Thoracic aorta (tissue), 2 donors: ENCODE measurements around the gene SEC11A. TPM values are rescaled to one million over a fixed set of nuclear protein-coding genes. Genes with fewer than 3 reads are reported as not detected.
A peak's percentile ranks its signal among the peaks of the same experiment; 100 is the strongest.
"Not testable (repeated sequence)": the region's sequence is repeated elsewhere in the genome, so short reads cannot be mapped to it uniquely, and the experiment has no call there.

ENCODE experiments used
- ATAC-seq: fragments of 150-250 bp; one replicate; pipeline ENCODE4 v1.8.0; 2017; ENCODE audit warnings: low read depth; ENCODE audit not compliant: insufficient number of reproducible peaks, low FRiP score
- DNase-seq: peaks from one replicate; pipeline ENCODE4 v3.0.0-alpha.2; 2020; ENCODE audit warnings: low spot score
- H3K27ac ChIP-seq, 2 donors: fragments of 200-600 bp; sonication (generic); 1 replicate in 1 of 2; 2 replicates in 1 of 2; pipeline ENCODE4 v1.5.1; 2016; ENCODE audit warnings: mild to moderate bottlenecking in 2 of 2, moderate library complexity in 2 of 2
- H3K27me3 ChIP-seq: fragments of 200-600 bp; sonication (generic); replicated peaks from 2 replicates; pipeline ENCODE4 v1.6.0; 2016; ENCODE audit warnings: mild to moderate bottlenecking; ENCODE audit not compliant: insufficient read depth
- H3K36me3 ChIP-seq: fragments of 200-600 bp; sonication (generic); one replicate; pipeline ENCODE4 v1.5.1; 2016
- H3K4me1 ChIP-seq, 2 donors: fragments of 200-600 bp; sonication (generic); 1 replicate in 1 of 2; 2 replicates in 1 of 2; pipeline versions ENCODE4 v1.5.1 to v1.6.0; 2016; ENCODE audit warnings: low read depth in 2 of 2, mild to moderate bottlenecking in 1 of 2; ENCODE audit not compliant: control insufficient read depth in 1 of 2
- H3K4me3 ChIP-seq: fragments of 200-600 bp; sonication (generic); 2 replicates; pipeline ENCODE4 v1.5.1; 2016; ENCODE audit warnings: mild to moderate bottlenecking
- H3K9me3 ChIP-seq: fragments of 200-600 bp; sonication (generic); 2 replicates; pipeline ENCODE4 v1.5.1; 2016
- CTCF ChIP-seq: fragments of 200-600 bp; sonication (generic); IDR thresholded peaks from one replicate; pipeline ENCODE4 v1.5.1; 2019; ENCODE audit warnings: antibody characterized with exemption
- total RNA-seq, 2 donors: library from RNA; depleted of rRNA; stranded (reverse); fragments of >200 nt; gene quantifications; one replicate each; pipeline versions ENCODE4 v1.1.0 to v1.2.3, GENCODE V29; 2016

The SEC11A gene
- total RNA-seq, 2 donors from 2014 or later, result 97.1 to 122 TPM

GRCh38 chr15:84752700-84753099, 36.8 kb upstream of the SEC11A start:
- Histone ChIP-seq H3K27ac (peak overlapping the region; percentile 6 to 52), H3K9me3 (no peaks in the 10 kb centered on the region), H3K36me3 (no peaks in the 10 kb centered on the region), H3K4me1 (peaks cover 29 to 72% of the 10 kb centered on the region in 2 donors), H3K4me3 (peak overlapping the region; percentile 16), H3K27me3 (no peaks in the 10 kb centered on the region)
- ATAC-seq (no peak), DNase-seq (no peak)
- TF ChIP-seq CTCF, result no peak

GRCh38 chr15:84752195-84752594, 36.3 kb upstream of the SEC11A start:
- no peak for DNase-seq
- no peak for TF ChIP-seq CTCF
- peak overlapping the region; percentile 6 to 52 for H3K27ac ChIP-seq
- H3K4me3 ChIP-seq, result peak overlapping the region; percentile 16
- no peaks in the 10 kb centered on the region for H3K27me3 ChIP-seq
- peaks cover 31 to 67% of the 10 kb centered on the region in 2 donors for H3K4me1 ChIP-seq
- ATAC-seq, result no peak
- H3K36me3 ChIP-seq, result no peaks in the 10 kb centered on the region
- H3K9me3 ChIP-seq, result no peaks in the 10 kb centered on the region

- ATAC-seq, DNase-seq, H3K9me3 ChIP-seq, H3K27me3 ChIP-seq, H3K4me3 ChIP-seq, H3K27ac ChIP-seq, H3K36me3 ChIP-seq: not testable (repeated sequence)
- H3K4me1 ChIP-seq, result peaks cover 34 to 67% of the 10 kb centered on the region in 2 donors
Measured at GRCh38 chr15:84751721-84752120, 35.8 kb upstream of the SEC11A start.

GRCh38 chr15:84750583-84751092, 34.7 kb upstream of the SEC11A start:
- ATAC-seq, result no peak
- Histone ChIP-seq H3K36me3 (no peaks in the 10 kb centered on the region), H3K4me1 (peaks cover 40 to 65% of the 10 kb centered on the region in 2 donors), H3K27ac (peak overlapping the region; percentile 91 to 94), H3K27me3 (no peaks in the 10 kb centered on the region), H3K9me3 (no peaks in the 10 kb centered on the region), H3K4me3 (peak overlapping the region; percentile 79)
- no peak for TF ChIP-seq CTCF
- no peak for DNase-seq

GRCh38 chr15:84749111-84749991, 33.4 kb upstream of the SEC11A start:
- peaks cover 40 to 69% of the 10 kb centered on the region in 2 donors for H3K4me1 ChIP-seq
- TF ChIP-seq CTCF, result no peak
- H3K27ac ChIP-seq, result peak overlapping the region; percentile 91 to 94
- no peaks in the 10 kb centered on the region for H3K36me3 ChIP-seq
- no peaks in the 10 kb centered on the region for H3K9me3 ChIP-seq
- H3K27me3 ChIP-seq, result no peaks in the 10 kb centered on the region
- no peak for ATAC-seq
- no peak for DNase-seq
- peak overlapping the region; percentile 79 for H3K4me3 ChIP-seq
